Measurements from ENCODE around the gene MYLK.

GRCh38 chr3:123629747-123630047 lies 254.4 kb downstream of the MYLK start:
- TF ChIP-seq CTCF (IDR thresholded peaks at IDR 0.05) (no peak), POLR2A (IDR thresholded peaks at IDR 0.05) (no peak), EP300 (IDR thresholded peaks at IDR 0.05) (no peak)

All from suprapubic skin (tissue), 3 donors.